ENCODE results near the gene RNF32.
"Not testable (repeated sequence)": the region's sequence is repeated elsewhere in the genome, so short reads cannot be mapped to it uniquely, and the experiment has no call there.

The RNF32 gene

DNA sequence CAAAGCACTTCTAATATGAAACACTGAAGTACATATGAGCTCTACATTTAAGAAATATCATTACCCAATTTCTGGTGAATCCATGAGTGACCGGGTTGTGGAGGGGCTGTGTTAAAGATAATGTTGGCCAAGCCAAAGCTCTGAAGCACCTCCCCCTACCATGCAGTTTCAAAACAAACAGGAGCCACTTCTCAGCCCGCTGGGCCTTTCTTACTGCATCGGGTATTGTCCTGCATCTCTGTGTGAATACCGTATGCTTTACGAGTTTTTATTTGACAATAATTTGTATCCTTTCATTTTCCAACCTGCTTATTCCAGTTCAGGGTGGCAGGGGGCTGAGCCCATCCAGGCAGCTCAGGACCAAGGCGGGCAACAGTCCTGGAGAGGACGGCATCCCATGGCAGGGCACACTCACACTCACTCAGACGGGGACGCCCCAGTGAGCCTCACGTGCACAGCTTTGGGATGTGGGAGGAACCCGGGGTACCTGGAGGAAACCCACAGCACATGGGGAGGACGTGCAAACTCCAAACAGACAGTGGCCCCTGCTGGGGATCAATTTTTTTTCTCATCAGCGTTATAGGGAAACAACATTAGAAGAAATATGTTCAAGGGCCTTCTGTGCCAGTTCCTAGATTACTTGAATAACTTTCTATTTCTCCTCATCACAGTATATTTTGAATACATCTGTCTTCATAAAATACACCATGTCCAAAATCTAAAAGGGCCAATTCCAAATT lies 1.9 kb downstream of the RNF32 start:
- no peak for DNase-seq

DNA sequence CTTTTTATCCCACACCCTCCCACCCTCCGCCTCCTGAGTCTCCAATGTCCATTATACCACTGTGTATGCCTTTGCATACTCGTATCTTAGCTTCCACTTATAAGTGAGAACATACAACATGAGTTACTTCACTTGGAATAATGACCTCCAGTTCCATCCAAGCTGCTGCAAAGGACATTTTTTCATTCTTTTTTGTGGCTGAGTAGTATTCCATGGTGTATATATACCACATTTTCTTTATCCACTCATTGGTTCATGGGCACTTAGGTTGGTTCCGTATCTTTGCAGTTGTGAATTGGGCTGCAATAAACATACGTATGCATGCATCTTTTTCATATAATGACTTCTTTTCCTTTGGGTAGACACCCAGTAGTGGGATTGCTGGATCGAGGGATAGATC lies 6.8 kb downstream of the RNF32 start:
- not testable (repeated sequence) for DNase-seq

DNA sequence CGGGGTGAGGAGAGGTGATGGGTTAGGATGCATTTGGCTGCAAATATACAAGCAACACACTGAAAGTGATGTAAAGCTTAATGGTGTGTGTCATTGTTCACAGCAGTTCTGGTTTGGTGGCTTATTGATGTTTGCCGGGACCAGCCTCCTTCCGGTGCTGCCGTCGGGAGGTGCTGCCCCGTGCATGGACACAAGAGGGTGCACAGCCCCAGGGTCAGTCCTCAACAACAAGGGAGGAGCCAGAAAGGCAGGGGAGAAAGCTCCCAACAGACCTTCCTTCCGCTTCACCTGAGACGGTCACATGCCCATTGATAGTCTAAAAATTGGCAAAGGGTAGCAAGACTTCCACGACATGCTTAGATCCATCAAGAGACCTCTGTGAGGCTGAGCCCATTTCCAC lies 9.5 kb downstream of the RNF32 start:
- DNase-seq: no peak

DNA sequence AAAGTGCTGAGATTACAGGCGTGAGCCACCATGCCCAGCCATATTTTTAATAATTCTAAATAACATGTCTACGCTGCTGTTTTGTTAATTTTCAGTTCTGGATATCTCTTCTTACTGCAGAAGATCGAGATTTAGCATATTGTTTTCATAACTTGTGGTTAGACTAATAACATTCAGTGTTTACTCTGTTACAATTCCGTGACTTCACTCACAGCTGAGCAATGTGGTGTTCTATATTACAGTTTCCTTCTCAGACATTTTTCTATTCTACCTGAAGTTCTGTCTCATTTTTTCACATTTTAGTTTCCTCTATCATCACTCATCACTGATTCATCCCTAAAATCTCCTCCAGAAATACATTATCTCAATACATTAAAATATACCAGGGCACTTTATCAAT lies 10.9 kb downstream of the RNF32 start:
- DNase-seq: no peak

DNA sequence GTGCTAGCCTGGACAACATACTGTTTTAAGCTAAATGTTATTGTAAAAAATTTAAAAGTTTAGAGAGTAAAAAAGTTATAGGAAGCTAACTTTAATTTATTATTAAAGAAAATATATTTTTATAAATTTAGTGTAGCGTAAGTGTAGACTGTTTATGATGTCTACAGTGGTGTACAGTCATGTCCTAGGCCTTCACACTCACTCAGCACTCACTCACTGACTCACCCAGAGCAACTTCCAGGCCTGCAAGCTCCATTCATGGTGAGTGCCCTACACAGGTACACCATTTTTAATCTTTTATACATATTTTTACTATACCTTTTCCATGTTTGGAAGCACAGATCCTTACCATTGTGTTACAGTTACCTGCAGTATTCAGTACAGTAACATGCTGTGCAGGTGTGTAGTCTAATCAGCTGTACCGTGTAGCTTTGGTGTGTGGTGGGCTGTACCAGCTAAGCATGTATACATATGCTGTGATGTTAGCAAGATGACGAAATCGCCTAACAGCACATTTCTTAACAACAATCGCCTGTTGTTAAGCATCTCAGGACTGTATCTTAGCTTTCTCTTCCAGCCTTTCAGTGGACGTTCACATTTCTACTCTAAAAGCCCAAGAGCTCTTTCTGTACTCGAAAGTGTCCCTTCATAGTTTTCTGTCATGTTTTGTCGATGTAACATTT lies 12.5 kb downstream of the RNF32 start:
- no peak for DNase-seq

DNA sequence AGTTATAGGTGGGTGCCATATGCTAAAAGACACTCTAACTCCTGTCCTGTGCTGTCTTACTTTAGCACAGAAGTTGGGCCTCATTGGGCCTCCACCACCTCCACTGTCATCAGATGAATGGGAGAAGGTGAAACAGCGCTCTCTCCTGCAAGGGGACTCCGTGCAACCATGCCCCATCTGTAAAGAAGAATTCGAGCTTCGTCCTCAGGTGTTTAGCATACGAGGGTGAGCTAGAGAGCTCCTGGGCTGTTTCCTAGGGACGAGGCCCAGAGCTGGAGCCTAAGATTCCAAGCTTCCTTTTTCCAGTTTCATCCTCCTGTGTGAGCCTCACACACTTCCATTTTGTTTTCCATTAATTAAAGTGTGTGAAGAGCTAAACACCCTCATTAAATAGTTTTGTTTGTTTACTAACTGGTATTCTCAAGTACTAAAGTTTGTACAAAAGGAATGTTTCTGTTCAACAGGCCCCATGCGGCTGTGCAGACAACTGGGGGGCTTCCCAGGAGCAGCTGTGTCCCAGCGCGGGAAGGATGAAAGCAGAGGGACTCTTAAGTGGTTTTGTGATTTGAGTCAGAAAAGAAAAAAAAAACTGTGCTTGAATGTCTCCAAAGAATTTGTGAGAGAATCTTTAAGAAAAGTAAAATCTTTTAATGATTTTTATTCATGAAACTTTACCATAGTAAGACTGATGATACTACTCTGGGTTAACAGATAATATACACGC lies 14.1 kb downstream of the RNF32 start:
- no peak for DNase-seq

DNA sequence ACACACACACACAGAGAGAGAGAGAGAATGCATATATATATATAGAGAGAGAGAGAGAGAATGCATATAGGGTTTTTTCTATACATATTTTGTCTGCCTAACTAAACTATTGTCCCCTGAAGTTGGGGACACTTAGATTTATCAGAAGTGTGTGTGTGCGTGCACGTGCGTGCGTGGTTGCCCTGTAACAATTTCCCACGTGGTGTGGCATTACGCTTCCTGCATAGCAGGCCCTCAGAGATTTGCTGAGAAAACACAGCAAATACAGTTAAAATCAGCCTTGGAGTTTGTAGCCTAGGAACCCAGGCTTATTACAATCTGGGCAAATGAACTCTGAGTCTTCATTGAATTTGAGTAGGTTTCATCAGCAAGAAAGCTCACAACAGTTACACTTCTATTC lies 14.7 kb downstream of the RNF32 start:
- no peak for DNase-seq

DNA sequence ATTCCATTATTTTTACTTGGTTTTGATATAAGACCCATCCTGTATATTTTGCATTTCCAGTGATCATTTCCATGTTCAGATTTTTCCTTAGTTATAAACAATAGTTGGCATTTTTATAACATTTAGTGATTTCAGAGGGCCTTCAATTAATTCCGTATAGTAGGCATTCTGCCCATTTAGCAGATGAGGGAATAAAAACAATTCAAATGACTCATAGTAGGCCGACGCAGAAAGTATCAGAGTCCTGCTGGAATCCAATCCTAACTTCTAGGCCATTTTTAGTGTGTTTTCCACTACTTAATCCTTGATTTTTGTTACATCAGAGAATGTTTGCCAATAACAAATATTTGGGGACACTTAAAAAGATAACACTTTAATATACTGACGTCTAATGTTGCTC lies 15.4 kb downstream of the RNF32 start:
- no peak for DNase-seq

DNA sequence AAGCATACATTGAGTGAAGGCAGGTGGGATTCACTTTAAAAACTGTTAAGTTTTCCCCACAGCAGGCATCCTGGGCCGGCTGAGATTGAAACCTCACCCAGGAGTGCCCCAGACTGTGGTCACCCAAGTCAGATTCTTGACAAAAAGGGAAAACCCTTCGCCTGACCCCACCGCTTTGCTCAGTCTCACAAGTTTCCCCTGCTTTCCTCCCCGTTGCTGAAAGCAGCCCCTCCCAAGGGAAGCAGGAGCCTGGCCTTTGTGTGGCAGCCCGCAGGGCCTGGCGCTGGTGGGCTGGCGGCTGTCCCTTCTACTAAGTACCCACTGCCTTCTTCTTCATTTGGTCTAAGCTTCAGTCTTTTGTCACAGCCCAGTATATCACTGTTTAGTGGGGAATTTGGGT lies 16.0 kb downstream of the RNF32 start:
- DNase-seq: no peak

DNA sequence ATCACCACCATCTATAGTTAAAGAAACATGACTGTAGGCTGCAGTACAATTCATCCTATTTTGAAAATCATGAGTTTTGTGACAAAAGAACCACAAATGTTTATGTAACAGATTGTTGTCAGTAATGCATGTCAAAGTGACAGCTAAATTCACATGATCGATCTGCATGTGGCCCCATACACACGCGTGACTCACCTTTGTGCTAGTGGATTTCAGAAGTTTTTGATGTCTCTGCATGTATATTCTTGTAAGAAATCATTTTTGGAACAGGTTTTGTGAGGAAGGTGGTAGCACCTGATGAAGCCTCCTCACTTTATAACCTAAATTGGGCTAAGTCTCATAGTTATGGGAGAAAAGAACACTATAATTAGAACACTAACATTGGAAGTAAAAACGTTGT lies 17.1 kb downstream of the RNF32 start:
- no peak for DNase-seq

DNA sequence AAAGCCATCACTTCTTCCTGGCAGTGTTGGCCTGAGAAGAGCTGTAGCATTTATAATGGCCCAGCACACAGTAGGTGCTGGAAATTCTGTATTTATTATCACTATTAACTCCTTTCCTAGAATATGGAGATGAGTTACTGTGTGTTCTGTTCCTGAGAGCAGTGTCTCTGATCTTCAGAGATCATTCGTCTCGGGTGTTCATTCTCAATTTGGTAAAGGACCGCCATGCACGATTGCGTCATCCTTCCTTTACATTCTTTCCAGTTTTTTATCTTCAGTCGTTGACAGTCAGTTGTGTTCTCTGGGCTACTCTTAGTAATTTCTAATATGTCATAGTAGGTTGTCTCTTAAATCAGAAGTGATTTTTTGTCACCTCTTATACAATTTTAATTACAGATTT lies 18.6 kb downstream of the RNF32 start:
- DNase-seq: no peak

DNA sequence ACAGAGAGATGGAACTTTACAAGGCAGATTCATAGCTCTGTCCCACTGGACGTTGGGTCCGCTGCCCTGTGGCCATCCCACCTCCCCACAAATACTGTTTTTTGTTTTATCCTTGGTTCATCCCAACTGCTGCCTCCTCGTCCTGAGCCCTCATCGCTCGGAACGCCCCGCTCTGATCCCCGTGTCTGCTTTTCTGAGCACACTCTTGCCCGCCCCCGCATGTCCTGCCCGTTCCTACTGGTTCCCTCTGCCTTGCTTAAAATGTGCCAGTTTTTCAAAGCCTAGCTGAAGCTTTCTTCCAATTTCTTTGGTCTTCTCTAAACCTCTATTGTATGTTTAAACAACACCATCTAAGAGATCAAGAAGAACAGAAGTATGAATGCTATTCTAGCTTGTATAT lies 19.4 kb downstream of the RNF32 start:
- DNase-seq: no peak

DNA sequence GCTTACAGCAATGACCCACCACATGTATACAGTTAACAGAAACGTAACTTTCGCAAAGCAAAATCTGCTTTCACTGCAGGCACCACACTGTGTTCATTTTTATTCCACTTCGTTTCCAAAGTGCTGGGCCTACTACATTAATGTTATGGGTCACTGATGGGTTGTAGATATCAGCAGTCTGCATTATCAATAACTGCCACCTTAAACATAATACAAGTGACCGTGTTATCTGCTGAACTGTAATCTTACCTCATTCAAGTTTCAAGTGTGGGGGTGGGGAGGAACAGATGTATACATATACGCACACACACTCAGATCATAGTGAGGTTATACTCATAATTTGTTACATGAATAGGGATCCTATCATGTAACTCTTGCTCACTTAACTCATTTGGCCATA lies 21.1 kb downstream of the RNF32 start:
- no peak for DNase-seq

DNA sequence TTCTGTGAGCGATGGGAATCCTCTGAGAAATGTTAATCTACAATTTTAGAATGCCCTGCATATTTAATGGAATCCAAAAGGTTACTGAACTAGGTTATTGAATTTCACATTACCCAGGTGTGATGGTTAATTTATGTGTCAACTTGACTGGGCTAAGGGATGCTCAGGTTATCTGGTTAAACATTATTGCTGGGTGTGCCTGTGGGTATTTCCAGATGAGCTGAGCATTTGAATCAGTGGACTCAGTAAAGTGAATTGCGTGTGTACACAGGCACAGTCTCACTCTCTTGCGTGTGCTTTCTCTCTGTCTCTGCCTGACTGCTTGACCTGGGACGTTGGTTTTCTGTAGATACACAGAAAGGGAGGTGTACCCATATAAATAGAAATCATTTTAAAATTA lies 21.7 kb downstream of the RNF32 start:
- DNase-seq: no peak

DNA sequence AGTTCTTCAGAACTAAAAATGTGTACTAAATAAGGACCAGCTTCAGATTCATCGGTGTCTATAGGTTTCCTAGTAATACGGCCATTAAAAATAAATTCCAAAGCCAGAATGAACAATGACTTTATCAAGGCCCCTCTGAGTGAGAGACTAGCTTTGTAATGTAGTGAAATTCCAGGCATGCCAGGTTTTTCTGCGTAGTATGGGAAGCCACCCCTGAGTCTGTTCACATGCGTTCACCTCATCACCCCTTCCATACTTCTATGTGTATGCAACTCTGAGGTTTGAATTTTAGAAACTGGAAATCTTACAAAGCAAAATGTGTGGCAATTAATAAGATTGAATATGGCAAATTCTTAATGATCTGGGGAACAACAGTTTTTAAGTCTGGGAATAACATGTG lies 24.5 kb downstream of the RNF32 start:
- DNase-seq: no peak

DNA sequence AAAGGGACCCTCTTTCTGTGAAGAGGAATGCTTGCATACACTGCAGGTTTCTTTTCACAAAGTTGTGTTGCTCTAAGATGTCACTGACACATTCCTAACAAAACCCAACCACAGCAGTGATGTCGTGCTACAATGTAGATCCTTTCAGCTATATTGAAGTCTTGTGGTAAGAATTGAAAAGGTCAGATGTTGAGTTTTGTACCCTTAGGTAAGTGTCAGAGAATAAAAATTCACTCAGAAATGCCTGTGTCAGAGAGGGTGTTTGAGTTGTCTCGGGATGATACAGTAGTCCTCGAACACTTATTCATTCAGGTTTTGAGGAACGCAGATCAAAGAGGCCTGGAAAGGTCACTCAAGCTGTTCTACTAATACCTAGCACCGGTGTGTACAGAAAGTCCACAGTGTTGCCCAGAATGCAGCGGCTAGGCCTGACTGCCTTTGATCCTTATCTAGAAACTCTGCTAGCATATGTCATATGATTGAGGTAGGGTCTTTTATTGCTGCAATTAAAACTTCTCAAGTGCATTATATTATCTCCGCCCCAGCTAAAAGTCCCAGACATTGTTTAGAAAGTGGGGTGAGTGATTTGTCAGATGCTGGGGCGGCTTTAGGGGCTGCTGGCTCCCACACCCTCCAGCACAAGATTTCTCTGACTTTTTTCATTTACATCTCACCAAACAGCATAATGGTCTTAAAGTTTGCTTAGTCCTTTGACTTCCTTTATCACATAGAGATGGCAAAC lies 26.0 kb downstream of the RNF32 start:
- DNase-seq: no peak

DNA sequence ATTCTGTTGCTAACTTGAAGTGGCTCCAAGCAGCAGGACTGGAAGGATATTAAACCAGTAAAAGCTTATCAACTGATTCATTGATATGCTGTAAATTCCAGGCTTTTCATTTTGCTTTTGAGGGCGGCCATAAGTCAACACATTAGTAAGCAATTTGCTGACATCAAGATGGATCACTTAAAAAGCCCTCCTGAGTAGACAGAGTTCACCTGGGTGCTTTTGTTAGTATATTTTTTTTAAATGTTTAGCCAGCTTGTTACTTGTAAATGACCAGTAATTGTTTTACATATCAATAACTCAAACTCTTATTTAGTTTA lies 26.5 kb downstream of the RNF32 start:
- DNase-seq: peak in 1 of 2 experiments; percentile 52

DNA sequence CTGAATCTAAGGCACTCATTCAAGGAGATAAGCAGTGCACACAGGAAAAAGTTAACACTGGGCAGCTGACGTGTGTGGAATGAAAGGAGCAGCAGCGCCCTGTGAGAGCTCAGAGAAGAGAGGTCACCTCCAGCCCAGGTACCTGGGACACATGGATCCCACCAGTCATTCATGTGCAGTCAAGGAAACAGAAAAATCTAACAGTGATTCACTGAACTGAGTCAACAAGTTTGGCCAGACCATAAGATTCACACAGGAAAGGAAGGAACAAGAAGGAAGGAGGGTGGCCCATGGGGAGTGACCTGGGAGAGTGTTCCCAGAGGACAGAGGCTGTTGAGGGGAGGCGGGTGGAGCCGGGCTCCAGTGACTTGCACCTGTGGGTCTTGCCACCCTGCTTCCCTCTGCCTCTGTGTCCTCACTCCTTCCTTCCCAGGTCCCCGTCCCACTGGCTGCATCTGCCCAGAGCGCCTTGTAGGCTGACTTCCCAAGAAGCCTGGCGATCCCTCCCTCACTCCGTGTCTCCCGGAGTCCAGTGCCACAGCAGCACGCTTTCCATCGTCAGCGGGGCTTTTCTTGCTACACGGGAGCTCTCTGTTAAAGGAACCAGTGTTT lies 27.7 kb downstream of the RNF32 start:
- no peak for DNase-seq

DNA sequence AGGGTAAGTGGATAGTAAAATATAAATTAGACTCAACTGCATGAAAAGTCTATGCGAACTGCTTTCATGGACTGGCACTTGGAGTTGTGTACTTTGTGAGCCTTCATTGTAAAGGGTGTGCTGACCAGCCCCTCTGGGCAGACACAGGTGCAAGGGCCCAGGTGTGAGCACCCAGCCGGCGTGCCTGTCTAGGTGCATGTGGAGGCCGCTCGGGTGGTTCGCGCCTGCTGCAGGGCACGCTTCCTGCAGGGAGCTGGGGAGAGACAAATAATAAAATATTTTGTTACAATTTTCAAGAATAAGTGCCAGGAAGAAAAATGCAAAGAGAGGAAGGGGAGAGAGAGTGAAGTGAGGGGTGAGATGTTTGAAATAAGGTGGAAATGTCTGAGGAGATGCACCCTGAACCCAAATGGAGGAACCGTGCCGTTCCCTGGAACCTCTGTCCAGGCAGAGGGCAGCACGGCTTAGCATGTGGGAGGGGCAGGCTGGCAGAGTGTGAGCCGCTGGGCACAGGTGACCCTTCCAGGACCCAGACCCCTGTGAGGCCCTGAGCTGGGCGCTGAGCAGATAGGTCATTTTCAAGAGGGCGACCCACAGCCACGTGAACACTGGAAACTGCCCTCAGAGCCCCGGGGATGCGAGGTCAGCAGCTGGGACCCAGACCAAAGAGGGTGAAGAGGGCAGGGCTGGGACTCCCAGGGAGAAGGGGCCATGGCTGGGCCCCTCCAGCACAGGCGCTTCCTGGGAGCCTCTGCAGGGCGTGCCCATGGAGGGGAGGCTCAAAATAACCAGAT lies 28.7 kb downstream of the RNF32 start:
- no peak for DNase-seq

DNA sequence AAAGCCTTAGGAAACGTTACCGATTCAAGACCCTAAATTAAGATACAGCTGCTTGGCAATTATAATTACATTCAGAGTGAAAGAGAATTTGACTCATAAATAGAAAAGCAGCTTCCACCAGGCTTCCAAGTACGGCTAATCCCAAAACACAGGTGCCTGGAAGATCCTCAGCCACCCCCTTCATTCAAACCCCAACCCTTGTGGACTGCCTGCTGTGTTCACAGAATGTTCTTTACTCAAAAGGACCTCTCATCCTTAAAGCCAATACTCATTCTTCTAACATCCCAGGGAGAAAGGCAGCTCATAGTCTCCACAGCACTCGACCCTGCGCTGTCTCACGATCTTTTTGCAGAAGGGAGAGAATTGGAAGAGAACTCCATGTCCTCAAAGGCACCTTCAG lies 32.9 kb downstream of the RNF32 start:
- DNase-seq: no peak

DNA sequence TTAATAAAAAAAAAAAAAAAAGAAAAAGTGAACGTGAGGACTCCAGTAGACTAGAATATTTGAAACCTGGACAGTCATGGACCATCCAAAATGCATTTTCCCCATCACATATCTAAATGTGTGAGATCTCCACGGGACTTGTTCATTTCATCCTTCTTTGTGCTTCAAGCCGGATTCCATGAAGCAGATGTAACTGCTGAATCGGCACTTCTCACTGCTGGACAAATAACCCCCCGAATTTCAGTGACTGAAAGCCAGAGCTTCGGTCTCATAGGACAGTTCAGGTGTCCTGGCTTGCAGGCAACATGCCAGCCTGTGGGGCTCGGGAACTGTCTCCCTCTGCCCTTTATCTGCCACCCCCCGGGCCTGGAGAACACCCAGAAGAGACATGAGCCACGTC lies 33.3 kb downstream of the RNF32 start:
- no peak for DNase-seq

DNA sequence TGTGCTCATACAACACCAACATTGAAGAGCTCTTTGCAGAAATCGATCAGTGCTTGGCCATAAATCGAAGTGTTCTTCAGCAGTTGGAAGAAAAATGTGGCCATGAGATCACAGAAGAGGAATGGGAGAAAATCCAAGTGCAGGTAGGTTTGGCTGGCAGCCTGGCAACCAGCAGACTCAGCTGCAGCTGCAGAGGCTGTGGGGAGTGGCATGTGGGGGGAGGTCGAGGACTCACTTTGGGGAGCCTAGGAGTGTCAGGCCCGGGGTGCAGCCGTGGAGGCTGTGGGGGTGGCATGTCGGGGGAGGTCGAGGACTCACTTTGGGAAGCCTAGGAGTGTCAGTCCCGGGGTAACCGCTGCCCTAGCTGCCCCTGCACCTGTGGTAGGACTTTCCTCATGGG lies 35.1 kb downstream of the RNF32 start:
- no peak for DNase-seq
